ENCODE data around the gene PLIN1.

The PLIN1 gene

GRCh38 chr15:89621547-89621946, 57.6 kb downstream of the PLIN1 start:
- DNase-seq, result no peak

GRCh38 chr15:89616228-89616627, 62.9 kb downstream of the PLIN1 start:
- DNase-seq, result no peak

GRCh38 chr15:89615135-89615534, 64.0 kb downstream of the PLIN1 start:
- no peak for DNase-seq

All from activated naive CD4-positive, alpha-beta T cell treated with anti-CD3 and anti-CD28 coated beads, Interleukin-2, amount 50 U/mL, for 16 hours (primary cell).